PC-3 (cell line): Measurements from ENCODE around the gene DLGAP4.

ENCODE experiments used
- CTCF ChIP-seq: fragments of 300-600 bp; sonication (generic); conservative IDR thresholded peaks from 2 replicates; pipeline ENCODE4 v1.5.1; 2017; ENCODE audit warnings: antibody characterized with exemption, low read depth, mild to moderate bottlenecking, low read length
- EZH2 ChIP-seq: fragments of 300-600 bp; sonication (generic); IDR thresholded peaks from one replicate; pipeline ENCODE4 v1.6.1; 2017; ENCODE audit warnings: antibody characterized with exemption, mild to moderate bottlenecking, low read length; ENCODE audit not compliant: unreplicated experiment
- EZH2phosphoT487 ChIP-seq: fragments of 300-600 bp; sonication (generic); IDR thresholded peaks from 2 replicates; pipeline ENCODE4 v1.6.1; 2018; ENCODE audit warnings: mild to moderate bottlenecking, antibody characterized with exemption, low read length, borderline replicate concordance

DNA sequence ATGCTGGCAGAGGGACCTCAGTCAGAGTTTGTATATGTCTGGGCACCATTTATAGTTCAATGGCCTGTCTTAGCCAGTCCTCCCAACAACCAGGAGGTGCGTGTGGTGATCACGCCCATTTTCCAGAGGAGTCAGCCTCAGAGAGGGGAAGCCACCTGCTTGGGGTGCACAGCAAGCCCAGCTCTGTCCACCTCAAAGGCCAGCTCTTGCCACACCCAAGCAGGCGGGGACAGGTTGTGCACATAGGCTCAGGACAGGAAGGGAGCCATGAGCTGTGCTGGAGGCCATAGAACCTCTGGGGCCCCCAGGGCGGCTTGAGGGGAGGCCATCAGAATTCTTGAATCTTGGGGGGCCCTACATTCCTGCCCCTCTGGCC is 61.2 kb downstream of the DLGAP4 start:
- no peak for TF ChIP-seq CTCF
- TF ChIP-seq EZH2 = no peak
- no peak for TF ChIP-seq EZH2phosphoT487
